DND-41 (cell line): ENCODE measurements around the gene ABLIM3.

Experiments used
- ATAC-seq: fragments of 200-7000 bp; cut with Tn5 transposase; 3 replicates; pipeline ENCODE4 v1.9.1; 2021; ENCODE audit warnings: low read depth; ENCODE audit not compliant: insufficient read depth
- DNase-seq: peaks from one replicate; pipeline ENCODE4 v3.0.0-alpha.2; 2020
- H2AFZ ChIP-seq: 2 replicates; pipeline ENCODE4 v1.6.0; 2012; ENCODE audit warnings: low read depth, low read length
- H3K27ac ChIP-seq: 2 replicates; pipeline ENCODE4 v1.5.1; 2012; ENCODE audit warnings: low read length, inconsistent platforms
- H3K27me3 ChIP-seq: fragments of 200-600 bp; sonication (generic); 2 replicates; pipeline ENCODE4 v1.6.0; 2012; ENCODE audit warnings: low read length, mild to moderate bottlenecking, inconsistent platforms; ENCODE audit not compliant: insufficient read depth, poor library complexity
- H3K36me3 ChIP-seq: 2 replicates; pipeline ENCODE4 v1.5.1; 2012; ENCODE audit warnings: low read length, inconsistent platforms; ENCODE audit not compliant: insufficient read depth
- H3K4me1 ChIP-seq: 2 replicates; pipeline ENCODE4 v1.5.1; 2012; ENCODE audit warnings: mild to moderate bottlenecking, low read length; ENCODE audit not compliant: insufficient read depth
- H3K4me2 ChIP-seq: 2 replicates; pipeline ENCODE4 v1.6.0; 2012; ENCODE audit warnings: mild to moderate bottlenecking, moderate library complexity, low read length, inconsistent platforms; ENCODE audit not compliant: insufficient read depth
- H3K4me3 ChIP-seq, 2 experiments: fragments of 200-600 bp in 1 of 2; shearing (Covaris generic) in 1 of 2; 2 replicates each; pipeline ENCODE4 v1.5.1; 2012 to 2016; ENCODE audit warnings: inconsistent platforms in 2 of 2, low read length in 2 of 2, mild to moderate bottlenecking in 2 of 2, low read depth in 1 of 2, moderate library complexity in 1 of 2
- H3K79me2 ChIP-seq: 2 replicates; pipeline ENCODE4 v1.6.0; 2012; ENCODE audit warnings: low read length, inconsistent platforms; ENCODE audit not compliant: insufficient read depth
- H3K9ac ChIP-seq: 2 replicates; pipeline ENCODE4 v1.6.0; 2012; ENCODE audit warnings: low read depth, mild to moderate bottlenecking, inconsistent platforms, low read length, moderate library complexity
- H3K9me3 ChIP-seq: 2 replicates; pipeline ENCODE4 v1.5.1; 2012; ENCODE audit warnings: low read length, moderate library complexity, mild to moderate bottlenecking, inconsistent platforms; ENCODE audit not compliant: insufficient read depth, severe bottlenecking
- H4K20me1 ChIP-seq: 2 replicates; pipeline ENCODE4 v1.6.0; 2012; ENCODE audit warnings: low read length; ENCODE audit not compliant: insufficient read depth
- CTCF ChIP-seq: IDR thresholded peaks from 2 replicates; pipeline ENCODE4 v1.5.1; 2012; ENCODE audit warnings: borderline replicate concordance, low read length, moderate library complexity, mild to moderate bottlenecking; ENCODE audit not compliant: poor library complexity, severe bottlenecking; ENCODE audit errors: extremely low read depth
- EZH2 ChIP-seq: IDR thresholded peaks from 3 replicates; pipeline ENCODE4 v1.6.1; 2012; ENCODE audit warnings: borderline replicate concordance, low read depth, mild to moderate bottlenecking, moderate library complexity, low read length, inconsistent platforms; ENCODE audit not compliant: severe bottlenecking

Gene ABLIM3

GRCh38 chr5:149134778-149135500 lies 6.4 kb upstream of the ABLIM3 start:
- H3K9me3 ChIP-seq: no peaks in the 10 kb centered on the region
- H3K9ac ChIP-seq: no peak overlapping the region
- H4K20me1 ChIP-seq: no peaks in the 10 kb centered on the region
- peaks cover 12% of the 10 kb centered on the region for H3K27me3 ChIP-seq
- H3K36me3 ChIP-seq: no peaks in the 10 kb centered on the region
- ATAC-seq (no peak), DNase-seq (no peak)
- H3K4me1 ChIP-seq: no peaks in the 10 kb centered on the region
- H3K27ac ChIP-seq: no peak overlapping the region
- H3K4me3 ChIP-seq: no peak overlapping the region
- H3K79me2 ChIP-seq: no peaks in the 10 kb centered on the region
- no peak overlapping the region for H3K4me2 ChIP-seq
- H2AFZ ChIP-seq: no peak overlapping the region
- TF ChIP-seq EZH2 (no peak), CTCF (no peak)

GRCh38 chr5:149135536-149136201 lies 5.6 kb upstream of the ABLIM3 start:
- Histone ChIP-seq H3K4me2 (no peak overlapping the region), H3K79me2 (no peaks in the 10 kb centered on the region), H3K36me3 (no peaks in the 10 kb centered on the region), H3K27ac (no peak overlapping the region), H3K27me3 (peaks cover 12% of the 10 kb centered on the region), H3K9ac (no peak overlapping the region), H4K20me1 (no peaks in the 10 kb centered on the region), H2AFZ (no peak overlapping the region), H3K9me3 (no peaks in the 10 kb centered on the region), H3K4me1 (no peaks in the 10 kb centered on the region), H3K4me3 (no peak overlapping the region)
- ATAC-seq: no peak
- TF ChIP-seq EZH2 (no peak), CTCF (no peak)
- no peak for DNase-seq

GRCh38 chr5:149138182-149138923 lies 2.9 kb upstream of the ABLIM3 start:
- H3K9ac ChIP-seq: no peak overlapping the region
- TF ChIP-seq EZH2 (no peak), CTCF (no peak)
- no peak overlapping the region for H2AFZ ChIP-seq
- H3K4me1 ChIP-seq: no peaks in the 10 kb centered on the region
- H3K27me3 ChIP-seq: peaks cover 12% of the 10 kb centered on the region
- no peak overlapping the region for H3K27ac ChIP-seq
- no peak overlapping the region for H3K4me2 ChIP-seq
- H4K20me1 ChIP-seq: no peaks in the 10 kb centered on the region
- H3K79me2 ChIP-seq: no peaks in the 10 kb centered on the region
- H3K4me3 ChIP-seq: no peak overlapping the region
- no peak for DNase-seq
- H3K36me3 ChIP-seq: no peaks in the 10 kb centered on the region
- no peaks in the 10 kb centered on the region for H3K9me3 ChIP-seq
- ATAC-seq: no peak
